Adrenal gland (tissue), 5 donors: Measurements from ENCODE around the gene CDC42.
"Not testable (repeated sequence)": the region's sequence is repeated elsewhere in the genome, so short reads cannot be mapped to it uniquely, and the experiment has no call there.

Experiments
- CTCF ChIP-seq, 6 experiments: fragments of 450-650 bp in 4 of 6; fragments of 200-600 bp in 2 of 6; sonication (generic) in 1 of 6; IDR thresholded peaks; 1 replicate in 5 of 6; 2 replicates in 1 of 6; pipeline versions ENCODE4 v1.5.1 to v1.8.0; 2016 to 2021; ENCODE audit warnings: antibody characterized with exemption in 6 of 6, mild to moderate bottlenecking in 2 of 6, moderate library complexity in 1 of 6
- POLR2A ChIP-seq, 2 donors: fragments of 450-650 bp; IDR thresholded peaks; one replicate each; pipeline ENCODE4 v1.6.1; 2017; ENCODE audit warnings: antibody characterized with exemption in 2 of 2, mild to moderate bottlenecking in 2 of 2, moderate library complexity in 1 of 2
- donor health status: DM: no; HTN: no; CAD: no.

- TF ChIP-seq CTCF, POLR2A (IDR thresholded peaks at IDR 0.05): not testable (repeated sequence)
These were observed 39.8 kb upstream of the CDC42 start for GRCh38 chr1:22012752-22013151.
